ENCODE data around the gene CTCFL. TPM values are rescaled to one million over a fixed set of nuclear protein-coding genes. Genes with fewer than 3 reads are reported as not detected.
"Not testable (repeated sequence)": the region's sequence is repeated elsewhere in the genome, so short reads cannot be mapped to it uniquely, and the experiment has no call there.

The CTCFL gene
- total RNA-seq, 1 donor from 2014 or later: 0.27 TPM

- peaks cover 8% of the 10 kb centered on the region for H3K4me1 Mint-ChIP-seq
- H3K36me3 Mint-ChIP-seq: no peaks in the 10 kb centered on the region
- H3K27me3 Mint-ChIP-seq (ENCODE audit: low read depth): peaks cover 23% of the 10 kb centered on the region
- no peak overlapping the region for H3K4me3 Mint-ChIP-seq
- DNase-seq (ENCODE audit: low spot score in 2 of 2, unreplicated experiment in 2 of 2): no peak
- H3K9me3 Mint-ChIP-seq: no peaks in the 10 kb centered on the region
- TF ChIP-seq CTCF (IDR thresholded peaks at IDR 0.05; ENCODE audit: unreplicated experiment): no peak
- H3K27ac Mint-ChIP-seq: no peak overlapping the region
These were observed 11.7 kb downstream of the CTCFL start for GRCh38 chr20:57513199-57513598.

GRCh38 chr20:57512432-57512831, 12.5 kb downstream of the CTCFL start:
- H3K27me3 Mint-ChIP-seq (ENCODE audit: low read depth): peaks cover 20% of the 10 kb centered on the region
- no peaks in the 10 kb centered on the region for H3K36me3 Mint-ChIP-seq
- H3K4me1 Mint-ChIP-seq: peaks cover 8% of the 10 kb centered on the region
- H3K9me3 Mint-ChIP-seq: no peaks in the 10 kb centered on the region
- no peak overlapping the region for H3K4me3 Mint-ChIP-seq
- no peak for DNase-seq (ENCODE audit: low spot score in 2 of 2, unreplicated experiment in 2 of 2)
- no peak for TF ChIP-seq CTCF (IDR thresholded peaks at IDR 0.05; ENCODE audit: unreplicated experiment)
- H3K27ac Mint-ChIP-seq: no peak overlapping the region

GRCh38 chr20:57511709-57512108, 13.2 kb downstream of the CTCFL start:
- DNase-seq (ENCODE audit: low spot score in 2 of 2, unreplicated experiment in 2 of 2); H3K4me3 Mint-ChIP-seq; H3K9me3 Mint-ChIP-seq; H3K36me3 Mint-ChIP-seq; H3K27ac Mint-ChIP-seq; H3K4me1 Mint-ChIP-seq: not testable (repeated sequence)
- H3K27me3 Mint-ChIP-seq (ENCODE audit: low read depth): peaks cover 16% of the 10 kb centered on the region

- no peak overlapping the region for H3K27ac Mint-ChIP-seq
- peaks cover 7% of the 10 kb centered on the region for H3K4me1 Mint-ChIP-seq
- H3K9me3 Mint-ChIP-seq: no peaks in the 10 kb centered on the region
- peaks cover 9% of the 10 kb centered on the region for H3K27me3 Mint-ChIP-seq (ENCODE audit: low read depth)
- no peaks in the 10 kb centered on the region for H3K36me3 Mint-ChIP-seq
- DNase-seq (ENCODE audit: low spot score in 2 of 2, unreplicated experiment in 2 of 2): no peak
- TF ChIP-seq CTCF (IDR thresholded peaks at IDR 0.05; ENCODE audit: unreplicated experiment): no peak
- H3K4me3 Mint-ChIP-seq: no peak overlapping the region
These were observed 15.2 kb downstream of the CTCFL start for GRCh38 chr20:57509665-57510237.

- H3K36me3 Mint-ChIP-seq: no peaks in the 10 kb centered on the region
- TF ChIP-seq CTCF (IDR thresholded peaks at IDR 0.05; ENCODE audit: unreplicated experiment): no peak
- H3K27me3 Mint-ChIP-seq (ENCODE audit: low read depth): peaks cover 7% of the 10 kb centered on the region
- no peak overlapping the region for H3K4me3 Mint-ChIP-seq
- H3K27ac Mint-ChIP-seq: no peak overlapping the region
- DNase-seq (ENCODE audit: low spot score in 2 of 2, unreplicated experiment in 2 of 2): no peak
- H3K9me3 Mint-ChIP-seq: no peaks in the 10 kb centered on the region
- peaks cover 4% of the 10 kb centered on the region for H3K4me1 Mint-ChIP-seq
These were observed 16.1 kb downstream of the CTCFL start for GRCh38 chr20:57508831-57509230.

- peaks cover 7% of the 10 kb centered on the region for H3K27me3 Mint-ChIP-seq (ENCODE audit: low read depth)
- no peak overlapping the region for H3K4me3 Mint-ChIP-seq
- no peak for TF ChIP-seq CTCF (IDR thresholded peaks at IDR 0.05; ENCODE audit: unreplicated experiment)
- no peaks in the 10 kb centered on the region for H3K36me3 Mint-ChIP-seq
- peaks cover 4% of the 10 kb centered on the region for H3K4me1 Mint-ChIP-seq
- no peak overlapping the region for H3K27ac Mint-ChIP-seq
- no peaks in the 10 kb centered on the region for H3K9me3 Mint-ChIP-seq
- DNase-seq (ENCODE audit: low spot score in 2 of 2, unreplicated experiment in 2 of 2): no peak
These were observed 16.6 kb downstream of the CTCFL start for GRCh38 chr20:57508381-57508780.

Data from mesothelial cell of epicardium (in vitro differentiated cells).